Measurements from ENCODE around the gene MIAT. TPM values are rescaled to one million over a fixed set of nuclear protein-coding genes. Genes with fewer than 3 reads are reported as not detected.

Gene MIAT
- total RNA-seq, 1 experiment from 2014 or later, result 0.48 TPM

DNA sequence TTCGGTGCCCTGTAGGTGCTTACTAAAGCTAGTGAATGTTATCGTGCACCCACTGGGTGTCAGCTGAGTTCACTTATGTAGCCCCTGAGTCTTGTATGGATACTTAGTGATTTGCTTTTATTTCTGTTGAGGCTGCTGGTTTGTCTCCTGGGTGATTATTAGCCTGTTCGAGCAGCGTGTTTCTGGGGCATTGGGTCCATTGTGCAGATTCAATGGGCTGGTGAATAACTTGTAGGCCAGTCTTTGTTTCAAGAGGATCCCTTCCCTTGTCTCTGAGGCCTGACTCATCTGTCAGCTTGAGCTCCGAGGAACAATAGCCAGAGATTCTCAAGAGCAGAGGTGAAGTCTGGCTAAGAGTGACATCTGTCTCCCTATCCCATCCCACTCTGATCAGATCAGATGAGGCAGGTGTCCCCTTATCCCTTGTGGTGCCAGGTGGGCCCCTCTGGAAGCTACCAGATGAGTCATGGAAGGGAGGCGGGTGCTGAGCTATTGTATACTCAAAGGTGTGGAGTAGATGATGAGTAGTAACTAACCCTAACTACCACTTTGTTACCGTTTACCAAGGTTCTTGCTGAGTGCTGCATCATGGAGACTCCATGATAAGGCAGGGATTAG, 3.7 kb downstream of the MIAT start:
- TF ChIP-seq, protein P1, sequence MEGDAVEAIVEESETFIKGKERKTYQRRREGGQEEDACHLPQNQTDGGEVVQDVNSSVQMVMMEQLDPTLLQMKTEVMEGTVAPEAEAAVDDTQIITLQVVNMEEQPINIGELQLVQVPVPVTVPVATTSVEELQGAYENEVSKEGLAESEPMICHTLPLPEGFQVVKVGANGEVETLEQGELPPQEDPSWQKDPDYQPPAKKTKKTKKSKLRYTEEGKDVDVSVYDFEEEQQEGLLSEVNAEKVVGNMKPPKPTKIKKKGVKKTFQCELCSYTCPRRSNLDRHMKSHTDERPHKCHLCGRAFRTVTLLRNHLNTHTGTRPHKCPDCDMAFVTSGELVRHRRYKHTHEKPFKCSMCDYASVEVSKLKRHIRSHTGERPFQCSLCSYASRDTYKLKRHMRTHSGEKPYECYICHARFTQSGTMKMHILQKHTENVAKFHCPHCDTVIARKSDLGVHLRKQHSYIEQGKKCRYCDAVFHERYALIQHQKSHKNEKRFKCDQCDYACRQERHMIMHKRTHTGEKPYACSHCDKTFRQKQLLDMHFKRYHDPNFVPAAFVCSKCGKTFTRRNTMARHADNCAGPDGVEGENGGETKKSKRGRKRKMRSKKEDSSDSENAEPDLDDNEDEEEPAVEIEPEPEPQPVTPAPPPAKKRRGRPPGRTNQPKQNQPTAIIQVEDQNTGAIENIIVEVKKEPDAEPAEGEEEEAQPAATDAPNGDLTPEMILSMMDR (conservative IDR thresholded peaks at IDR 0.05), result no peak
- TF ChIP-seq EZH2 (IDR thresholded peaks at IDR 0.05; ENCODE audit: low read depth), result no peak
- Histone ChIP-seq H3K36me3 (ENCODE audit: low read depth) (no peaks in the 10 kb centered on the region), H3K27me3 (ENCODE audit: insufficient read depth, low read depth) (no peaks in the 10 kb centered on the region), H3K4me3 (no peak overlapping the region), H3K9me3 (ENCODE audit: insufficient read depth, low read depth) (no peaks in the 10 kb centered on the region), H2AFZ (no peak overlapping the region), H3K79me2 (ENCODE audit: low read depth) (no peaks in the 10 kb centered on the region), H3F3A (ENCODE audit: insufficient read depth, low read depth) (0 out of 2 replicates have a peak, but pooled peaks cover 4% of the 10 kb centered on the region), H3K9me2 (ENCODE audit: insufficient read depth) (no peaks in the 10 kb centered on the region), H3K4me1 (replicated peaks; ENCODE audit: insufficient read depth) (peaks cover 10% of the 10 kb centered on the region), H4K20me1 (ENCODE audit: insufficient read depth) (no peaks in the 10 kb centered on the region), H3K27ac (no peak overlapping the region), H3K4me2 (no peak overlapping the region)
- DNase-seq, result no peak
- intact Hi-C loops (cut with micrococcal nuclease; ENCODE audit: unreplicated experiment), result no loop called here
- ChIA-PET CTCF (interaction anchor here (0.6 kb wide), 1 partner anchor 192 kb away, joined by 6 read pairs; no protein-coding TSS in a partner anchor), POLR2A (ENCODE audit: unreplicated experiment) (no interaction called here)
- BruUV-seq (replicated peaks), result no TSS peak

DNA sequence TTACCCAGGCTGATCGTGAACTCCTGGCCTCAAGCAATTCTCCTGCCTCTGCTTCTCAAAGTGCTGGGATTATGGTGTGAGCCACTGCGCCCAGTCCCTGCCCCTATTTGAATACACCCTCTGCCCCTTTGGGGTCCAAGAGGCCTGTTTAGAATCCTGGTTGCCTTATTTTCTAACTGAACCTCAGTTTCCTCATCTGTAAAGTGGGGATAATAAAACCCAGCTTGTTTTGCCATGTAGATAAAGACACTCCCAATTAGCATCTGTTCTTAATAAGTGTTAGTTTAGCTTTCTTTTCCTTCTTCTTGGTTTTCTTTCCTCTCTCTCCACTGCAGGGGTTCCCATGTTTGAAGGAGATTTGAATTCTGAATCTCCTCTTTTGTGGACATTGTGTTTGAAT, 4.8 kb downstream of the MIAT start:
- intact Hi-C loops (cut with micrococcal nuclease; ENCODE audit: unreplicated experiment), result no loop called here
- BruUV-seq (replicated peaks), result no TSS peak
- Histone ChIP-seq H3K4me2 (no peak overlapping the region), H3K27ac (no peak overlapping the region), H3F3A (ENCODE audit: insufficient read depth, low read depth) (0 out of 2 replicates have a peak, but pooled peaks cover 4% of the 10 kb centered on the region), H3K36me3 (ENCODE audit: low read depth) (no peaks in the 10 kb centered on the region), H4K20me1 (ENCODE audit: insufficient read depth) (no peaks in the 10 kb centered on the region), H3K4me3 (no peak overlapping the region), H3K9me2 (ENCODE audit: insufficient read depth) (no peaks in the 10 kb centered on the region), H3K27me3 (ENCODE audit: insufficient read depth, low read depth) (no peaks in the 10 kb centered on the region), H2AFZ (no peak overlapping the region), H3K79me2 (ENCODE audit: low read depth) (no peaks in the 10 kb centered on the region), H3K9me3 (ENCODE audit: insufficient read depth, low read depth) (no peaks in the 10 kb centered on the region), H3K4me1 (replicated peaks; ENCODE audit: insufficient read depth) (peaks cover 10% of the 10 kb centered on the region)
- ChIA-PET CTCF (no interaction called here), POLR2A (ENCODE audit: unreplicated experiment) (no interaction called here)
- TF ChIP-seq EZH2 (IDR thresholded peaks at IDR 0.05; ENCODE audit: low read depth), result no peak
- TF ChIP-seq, protein P1 (conservative IDR thresholded peaks at IDR 0.05), result no peak
- no peak for DNase-seq

DNA sequence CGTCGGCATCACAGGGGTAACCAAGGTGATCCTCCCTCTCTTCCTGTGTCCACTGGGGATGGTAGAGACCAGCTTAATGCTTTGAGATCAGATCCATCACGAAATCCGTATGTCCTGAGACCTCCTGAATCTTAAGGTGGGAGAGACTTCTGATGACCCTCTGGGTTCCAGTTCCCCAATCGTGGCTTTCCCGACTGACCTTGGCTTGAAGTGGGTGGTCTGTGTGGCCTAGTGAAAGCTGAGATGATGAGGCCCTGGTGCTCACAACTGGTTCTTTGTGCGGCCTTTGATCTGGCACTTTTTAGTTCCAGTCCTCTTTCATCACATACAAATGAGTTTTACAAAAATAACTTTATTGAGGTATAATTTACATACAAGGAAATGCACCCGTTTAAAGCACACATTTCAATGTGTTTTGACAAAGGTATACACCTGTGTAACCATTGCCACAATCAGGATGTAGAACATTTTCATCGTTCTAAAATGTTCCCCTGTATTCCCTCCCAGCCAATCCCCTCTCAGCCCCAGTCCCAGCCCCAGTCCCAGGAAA, 6.1 kb downstream of the MIAT start:
- H4K20me1 ChIP-seq (ENCODE audit: insufficient read depth), result no peaks in the 10 kb centered on the region
- no peak overlapping the region for H3K4me3 ChIP-seq
- CTCF ChIA-PET, result no interaction called here
- no peak for TF ChIP-seq EZH2 (IDR thresholded peaks at IDR 0.05; ENCODE audit: low read depth)
- TF ChIP-seq, protein P1 (conservative IDR thresholded peaks at IDR 0.05), result no peak
- intact Hi-C loops (cut with micrococcal nuclease; ENCODE audit: unreplicated experiment), result no loop called here
- H3K27ac ChIP-seq, result no peak overlapping the region
- H3F3A ChIP-seq (ENCODE audit: insufficient read depth, low read depth), result 0 out of 2 replicates have a peak, but pooled peaks cover 4% of the 10 kb centered on the region
- no peaks in the 10 kb centered on the region for H3K9me3 ChIP-seq (ENCODE audit: insufficient read depth, low read depth)
- H2AFZ ChIP-seq, result no peak overlapping the region
- no peaks in the 10 kb centered on the region for H3K9me2 ChIP-seq (ENCODE audit: insufficient read depth)
- H3K4me1 ChIP-seq (replicated peaks; ENCODE audit: insufficient read depth), result peaks cover 7% of the 10 kb centered on the region
- no peaks in the 10 kb centered on the region for H3K79me2 ChIP-seq (ENCODE audit: low read depth)
- H3K4me2 ChIP-seq, result no peak overlapping the region
- BruUV-seq (replicated peaks), result no TSS peak
- no peaks in the 10 kb centered on the region for H3K36me3 ChIP-seq (ENCODE audit: low read depth)
- DNase-seq, result no peak
- H3K27me3 ChIP-seq (ENCODE audit: insufficient read depth, low read depth), result no peaks in the 10 kb centered on the region
- POLR2A ChIA-PET (ENCODE audit: unreplicated experiment), result no interaction called here
